ENCODE measurements around the gene TRIM33.

- TF ChIP-seq CTCF (IDR thresholded peaks at IDR 0.05) (no peak), POLR2A (IDR thresholded peaks at IDR 0.05) (no peak)
Observed at GRCh38 chr1:114347431-114348209, 163.4 kb downstream of the TRIM33 start.

Data from adrenal gland (tissue), 5 donors.